GM23338 (cell line): Measurements from ENCODE around the gene TAS2R40. TPM values are rescaled to one million over a fixed set of nuclear protein-coding genes. Genes with fewer than 3 reads are reported as not detected.

Source experiments
- ATAC-seq: fragments of 200-7000 bp; cut with Tn5 transposase; 3 replicates; pipeline ENCODE4 v1.9.1; 2020
- DNase-seq: peaks from one replicate; pipeline ENCODE4 v3.0.0-alpha.2; 2015; ENCODE audit warnings: low spot score
- H2AFZ ChIP-seq: fragments of 200-600 bp; sonication (generic); 2 replicates; pipeline ENCODE4 v1.8.0; 2016; ENCODE audit warnings: antibody characterized with exemption, mild to moderate bottlenecking, moderate library complexity
- H3F3A ChIP-seq: fragments of 200-600 bp; sonication (generic); replicated peaks from 2 replicates; pipeline ENCODE4 v1.8.0; 2017; ENCODE audit warnings: antibody characterized with exemption, mixed run types, low read depth
- H3K27ac ChIP-seq: fragments of 200-600 bp; sonication (generic); 2 replicates; pipeline ENCODE4 v1.6.1; 2016; ENCODE audit warnings: low read depth
- H3K27me3 ChIP-seq: fragments of 200-600 bp; sonication (generic); 2 replicates; pipeline ENCODE4 v1.8.0; 2016; ENCODE audit warnings: mild to moderate bottlenecking, mixed run types, moderate library complexity; ENCODE audit not compliant: insufficient read depth
- H3K36me3 ChIP-seq: fragments of 200-600 bp; sonication (generic); 2 replicates; pipeline ENCODE4 v1.8.0; 2016; ENCODE audit warnings: mild to moderate bottlenecking; ENCODE audit not compliant: insufficient read depth
- H3K4me1 ChIP-seq: fragments of 200-600 bp; sonication (generic); 2 replicates; pipeline ENCODE4 v1.8.0; 2016; ENCODE audit warnings: mild to moderate bottlenecking, moderate library complexity; ENCODE audit not compliant: insufficient read depth
- H3K4me2 ChIP-seq: fragments of 200-600 bp; sonication (generic); 2 replicates; pipeline ENCODE4 v1.7.1; 2017; ENCODE audit warnings: mixed run types
- H3K4me3 ChIP-seq: fragments of 200-600 bp; sonication (generic); 2 replicates; pipeline ENCODE4 v1.6.1; 2016; ENCODE audit warnings: mixed run types
- H3K79me2 ChIP-seq: fragments of 200-600 bp; sonication (generic); replicated peaks from 2 replicates; pipeline ENCODE4 v1.8.0; 2017; ENCODE audit warnings: mild to moderate bottlenecking; ENCODE audit not compliant: insufficient read depth
- H3K9me2 ChIP-seq: fragments of 200-600 bp; sonication (generic); 2 replicates; pipeline ENCODE4 v1.8.0; 2017; ENCODE audit not compliant: insufficient read depth
- H4K20me1 ChIP-seq: fragments of 200-600 bp; sonication (generic); replicated peaks from 2 replicates; pipeline ENCODE4 v1.8.0; 2017; ENCODE audit warnings: mild to moderate bottlenecking; ENCODE audit not compliant: insufficient read depth
- H3K27ac Mint-ChIP-seq: 2 replicates; pipeline ENCODE4 v1.8.0; 2020; ENCODE audit warnings: inconsistent platforms, mild to moderate bottlenecking, moderate library complexity, mixed read lengths
- H3K27me3 Mint-ChIP-seq: 3 replicates; pipeline ENCODE4 v1.8.0; 2022; ENCODE audit warnings: low read depth, mild to moderate bottlenecking, moderate library complexity, mixed read lengths, inconsistent platforms; ENCODE audit not compliant: insufficient read depth, poor library complexity
- H3K36me3 Mint-ChIP-seq: 3 replicates; pipeline ENCODE4 v1.8.0; 2021; ENCODE audit warnings: low read depth, mild to moderate bottlenecking, inconsistent platforms, moderate library complexity, mixed read lengths
- H3K4me1 Mint-ChIP-seq: 3 replicates; pipeline ENCODE4 v1.8.0; 2020; ENCODE audit warnings: mild to moderate bottlenecking, inconsistent platforms, mixed read lengths
- H3K4me3 Mint-ChIP-seq: 3 replicates; pipeline ENCODE4 v1.8.0; 2021; ENCODE audit warnings: moderate library complexity, mild to moderate bottlenecking, inconsistent platforms, mixed read lengths
- H3K9me3 Mint-ChIP-seq: 3 replicates; pipeline ENCODE4 v1.8.0; 2020; ENCODE audit warnings: moderate library complexity, mild to moderate bottlenecking, inconsistent platforms, mixed read lengths
- CREB1 ChIP-seq: fragments of 250-450 bp; sonication (Bioruptor Pico); IDR thresholded peaks from 2 replicates; pipeline ENCODE4 v1.5.0; 2020; ENCODE audit warnings: low read depth, mild to moderate bottlenecking, moderate library complexity
- CTCF ChIP-seq, 2 experiments: fragments of 200-600 bp in 1 of 2; sonication (generic) in 1 of 2; conservative IDR thresholded peaks; 2 replicates each; pipeline versions ENCODE4 v1.5.1 to v1.6.1; 2016 to 2017; ENCODE audit warnings: antibody characterized with exemption in 2 of 2, low read depth in 2 of 2, mild to moderate bottlenecking in 2 of 2, moderate library complexity in 1 of 2
- ETS1 ChIP-seq: IDR thresholded peaks from 2 replicates; pipeline ENCODE4 v1.6.1; 2016; ENCODE audit warnings: antibody characterized with exemption
- EZH2 ChIP-seq: fragments of 200-600 bp; sonication (generic); IDR thresholded peaks from one replicate; pipeline ENCODE4 v1.8.0; 2017; ENCODE audit warnings: antibody characterized with exemption, mild to moderate bottlenecking, low read depth; ENCODE audit not compliant: unreplicated experiment
- EZH2phosphoT487 ChIP-seq: fragments of 200-600 bp; sonication (generic); IDR thresholded peaks from one replicate; pipeline ENCODE4 v1.8.1; 2018; ENCODE audit warnings: antibody characterized with exemption; ENCODE audit not compliant: unreplicated experiment
- JUNB ChIP-seq: IDR thresholded peaks from one replicate; pipeline ENCODE4 v1.6.1; 2016; ENCODE audit warnings: antibody characterized with exemption; ENCODE audit not compliant: unreplicated experiment
- NANOG ChIP-seq: IDR thresholded peaks from 2 replicates; pipeline ENCODE4 v1.6.1; 2016; ENCODE audit warnings: antibody characterized with exemption, borderline replicate concordance
- POLR2AphosphoS5 ChIP-seq: IDR thresholded peaks from 2 replicates; pipeline ENCODE4 v1.6.1; 2016; ENCODE audit warnings: antibody characterized with exemption, low read depth
- REST ChIP-seq: IDR thresholded peaks from one replicate; pipeline ENCODE4 v1.6.1; 2018; ENCODE audit warnings: antibody characterized with exemption; ENCODE audit not compliant: unreplicated experiment
- STAT1 ChIP-seq: IDR thresholded peaks from one replicate; pipeline ENCODE4 v1.6.1; 2016; ENCODE audit warnings: antibody characterized with exemption; ENCODE audit not compliant: unreplicated experiment
- ZNF114 ChIP-seq: fragments of 250-450 bp; sonication (Bioruptor Pico); IDR thresholded peaks from 2 replicates; pipeline ENCODE4 v1.5.0; 2020; ENCODE audit warnings: mild to moderate bottlenecking, moderate library complexity
- ZNF331 ChIP-seq: fragments of 250-450 bp; sonication (Bioruptor Pico); IDR thresholded peaks from 2 replicates; pipeline ENCODE4 v1.5.0; 2020; ENCODE audit warnings: low read depth, mild to moderate bottlenecking, moderate library complexity
- ZNF462 ChIP-seq: fragments of 250-450 bp; sonication (Bioruptor Pico); IDR thresholded peaks from 2 replicates; pipeline ENCODE4 v1.5.0; 2020; ENCODE audit warnings: mild to moderate bottlenecking, moderate library complexity
- polyA plus RNA-seq: library from polyadenylated mRNA; unstranded; fragments of >200 nt; fragmentation: Nextera tagmentation; extraction: Ambion mirVana; gene quantifications from 2 replicates; pipeline ENCODE4 v1.2.1, GENCODE V29; 2016
- total RNA-seq: library from RNA; depleted of rRNA; stranded (reverse); fragments of >200 nt; shearing (Covaris generic); gene quantifications from 2 replicates; pipeline ENCODE4 v1.2.3, GENCODE V29; 2014

Gene TAS2R40
- total and polyA plus RNA-seq, 2 experiments from 2014 or later: not detected

GRCh38 chr7:143265017-143265693, 43.3 kb downstream of the TAS2R40 start:
- TF ChIP-seq ETS1 (no peak), ZNF331 (CRISPR knock-in tag) (no peak), REST (no peak), EZH2phosphoT487 (no peak), EZH2 (no peak), STAT1 (no peak), ZNF462 (no peak), CTCF (conservative IDR thresholded peaks at IDR 0.05; ENCODE audit: low read depth in 2 of 2) (no peak), JUNB (no peak), ZNF114 (CRISPR knock-in tag) (no peak), POLR2AphosphoS5 (no peak), NANOG (no peak), CREB1 (CRISPR knock-in tag) (no peak)
- Histone ChIP-seq H3K27ac (no peak overlapping the region), H4K20me1 (no peaks in the 10 kb centered on the region), H3K4me2 (no peak overlapping the region), H3K4me3 (no peak overlapping the region), H3K27me3 (0 out of 2 replicates have a peak, but pooled peaks cover 7% of the 10 kb centered on the region), H3K9me2 (0 out of 2 replicates have a peak, but pooled peaks cover 4% of the 10 kb centered on the region), H3K79me2 (no peaks in the 10 kb centered on the region), H3K36me3 (no peaks in the 10 kb centered on the region; the same call in 1 of the 2 replicates), H3F3A (peaks cover 3% of the 10 kb centered on the region; the same call in 1 of the 2 replicates), H2AFZ (no peak overlapping the region), H3K4me1 (peaks cover 4% of the 10 kb centered on the region; the same call in 1 of the 2 replicates)
- no peaks in the 10 kb centered on the region; the same call in 2 of the 3 replicates for H3K9me3 Mint-ChIP-seq
- ATAC-seq (no peak), DNase-seq (no peak)
- H3K36me3 Mint-ChIP-seq: peaks cover 7% of the 10 kb centered on the region; the same call in 2 of the 3 replicates
- H3K4me3 Mint-ChIP-seq: no peak overlapping the region
- H3K27me3 Mint-ChIP-seq: peaks cover 9% of the 10 kb centered on the region
- H3K4me1 Mint-ChIP-seq: peaks cover 4% of the 10 kb centered on the region
- H3K27ac Mint-ChIP-seq: no peak overlapping the region
